Heart right ventricle (tissue), 16 donors: ENCODE data around the gene OR7G1. TPM values are rescaled to one million over a fixed set of nuclear protein-coding genes. Genes with fewer than 3 reads are reported as not detected.
A peak's percentile ranks its signal among the peaks of the same experiment; 100 is the strongest.

ENCODE experiments used
- ATAC-seq, 8 donors: fragments of 200-7000 bp; cut with Tn5 transposase; one replicate each; pipeline ENCODE4 v1.9.1; 2020; ENCODE audit warnings: mild to moderate bottlenecking in 8 of 8, moderate library complexity in 8 of 8, moderate number of reproducible peaks in 1 of 8
- DNase-seq, 2 donors: peaks; one replicate each; pipeline ENCODE4 v3.0.0-alpha.2; 2020
- H3K27ac ChIP-seq, 10 donors: fragments of 200-600 bp; sonication (generic) in 2 of 10; one replicate each; pipeline versions ENCODE4 v1.5.0 to v1.8.0; 2020 to 2022; ENCODE audit warnings: mild to moderate bottlenecking in 3 of 10
- H3K27me3 ChIP-seq, 7 donors: fragments of 200-600 bp; one replicate each; pipeline ENCODE4 v1.8.0; 2021 to 2022; ENCODE audit warnings: mild to moderate bottlenecking in 2 of 7
- H3K36me3 ChIP-seq, 9 donors: fragments of 200-600 bp; sonication (generic) in 1 of 9; one replicate each; pipeline versions ENCODE4 v1.5.0 to v1.8.0; 2020 to 2022; ENCODE audit warnings: mild to moderate bottlenecking in 2 of 9
- H3K4me1 ChIP-seq, 9 donors: fragments of 200-600 bp; sonication (generic) in 1 of 9; one replicate each; pipeline versions ENCODE4 v1.5.0 to v1.8.0; 2020 to 2022; ENCODE audit warnings: mild to moderate bottlenecking in 4 of 9
- H3K4me3 ChIP-seq, 10 donors: fragments of 200-600 bp; sonication (generic) in 2 of 10; one replicate each; pipeline versions ENCODE4 v1.5.0 to v1.8.0; 2020 to 2022; ENCODE audit warnings: mild to moderate bottlenecking in 7 of 10, moderate library complexity in 2 of 10
- H3K9me3 ChIP-seq, 11 donors: fragments of 200-600 bp in 10 of 11; sonication (generic) in 2 of 11; one replicate each; pipeline versions ENCODE4 v1.5.0 to v1.8.0; 2013 to 2022; ENCODE audit warnings: mild to moderate bottlenecking in 2 of 11, control low read depth in 1 of 11, moderate library complexity in 1 of 11
- CTCF ChIP-seq, 9 donors: fragments of 200-600 bp; sonication (generic) in 2 of 9; IDR thresholded peaks; one replicate each; pipeline versions ENCODE4 v1.5.0 to v1.8.0; 2021 to 2022; ENCODE audit warnings: antibody characterized with exemption in 9 of 9, mild to moderate bottlenecking in 5 of 9, moderate library complexity in 1 of 9
- WGBS, 2 donors: extraction: QIAGEN DNeasy Blood & Tissue Kit; methylation state at CpG; one replicate each; pipeline ENCODE4 v1.1.7; 2013; ENCODE audit warnings: inconsistent platforms in 1 of 2; 5-methylcytosine and 5-hydroxymethylcytosine counted together
- intact Hi-C, 10 donors: fragments of 100-400 bp; cut with DNase I; formaldehyde crosslinking; loops; one replicate each; pipeline versions ENCODE4 v1.11.1 to v1.14.2; 2022
- polyA plus RNA-seq, 2 donors: library from polyadenylated mRNA; stranded (reverse); fragments of 200-250 nt; gene quantifications; one replicate each; pipeline ENCODE4 v1.2.3, GENCODE V29; 2013
- total RNA-seq, 10 donors: library from RNA; stranded (reverse); fragmentation: NEBNext Ultra II Directional in 3 of 10; extraction: Animal tissue kit (Norgen Biotek cat#: 25700) in 3 of 10; gene quantifications; one replicate each; pipeline versions ENCODE4 v1.2.1 to v1.2.4, GENCODE V29; 2021 to 2023
- donor health status: Arrhythmogenic right ventricular cardiomyopathy.
- donor health status: ischemic (EF 13 %, LVEDD 7.1; RV severe dilation, severe dysfunction).
- donor health status: healthy with polysubstance abuse.
- donor health status: DM: no; HTN: yes; CAD: no.
- donor health status: DM: no; HTN: no; CAD: no.
- donor health status: ischemic (EF 25% LVEDD 6.9; RV normal size, moderate dysfunction).
- donor health status: ischemic (EF 25% LVEDD 5.7; RV mildly dilated, moderate dysfunction).
- donor health status: healthy.
- donor health status: DM: yes; HTN: yes; CAD: no.
- donor health status: Ischemic cardiomyopathy.
- donor health status: ischemic (EF 35%, LVEDD 5.7; RV mildly dilated, moderate dysfunction).
- donor health status: nonischemic (EF 11% LVEDD 7.7; RV severe dilation, severe dysfunction).
- donor health status: DM: yes; HTN: yes; CAD: no.
- donor health status: PGD.
- donor health status: ischemic (EF 29% LVEDD 5.4; RV normal size, mild dysfunction).
- donor health status: nonischemic (EF 23%, LVEDD 6.1; RV moderate dilation, normal function).

The OR7G1 gene
- total and polyA plus RNA-seq, 12 donors = not detected

DNA sequence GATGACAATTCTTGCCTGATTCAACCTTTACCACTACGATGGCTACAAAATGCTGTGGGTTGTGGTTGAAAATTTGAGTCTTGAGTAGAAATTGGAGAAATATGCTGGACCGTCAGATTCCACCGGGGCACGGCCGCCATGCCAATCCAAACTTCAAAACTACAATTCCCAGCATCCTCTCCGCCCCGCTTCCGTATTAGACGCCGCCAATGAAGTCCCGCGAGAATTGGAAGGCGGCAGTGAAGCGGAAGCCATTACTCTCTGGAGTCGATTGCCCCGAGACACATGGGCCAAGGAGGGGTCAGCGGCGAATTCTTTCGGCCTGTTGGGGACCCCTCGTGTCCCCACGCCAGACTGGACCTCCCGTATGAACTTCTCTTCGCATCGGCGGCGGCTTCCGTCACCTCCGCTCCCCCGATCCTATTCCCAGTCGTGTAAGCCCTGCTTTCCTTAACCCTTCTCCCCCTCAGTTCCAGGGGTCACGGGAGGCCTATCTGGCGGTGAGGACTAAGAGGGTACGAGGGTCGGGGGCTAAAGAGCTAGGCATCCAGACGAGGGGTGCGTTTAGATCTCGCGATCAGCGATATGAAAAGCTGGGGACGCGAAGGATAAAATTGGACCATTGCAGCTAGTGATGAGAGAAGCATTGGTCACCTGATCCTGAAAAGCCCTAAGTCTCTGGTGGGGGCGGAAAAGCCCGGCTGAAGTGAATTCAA lies 24.8 kb upstream of the OR7G1 start, which contains the start of gene ZNF317:
ZNF317 (plus strand) TSS at position 239 of the 716 bp plus-strand sequence. CDS start 15,620 bp downstream, outside the sequence.
- ATAC-seq = peak; percentile 97 to 99 (median 98)

GRCh38 chr19:9139609-9140158 lies 24.1 kb upstream of the OR7G1 start:
- Histone ChIP-seq H3K27ac (peak overlapping the region in 9 of 10 donors; percentile 78 to 94 (median 91)), H3K4me1 (peaks cover 0 to 30% (median 21%) of the 10 kb centered on the region in 9 donors), H3K36me3 (peaks cover 0 to 5% (median 0%) of the 10 kb centered on the region in 9 donors), H3K27me3 (no peaks in the 10 kb centered on the region), H3K9me3 (peaks cover 0 to 13% (median 4%) of the 10 kb centered on the region in 11 donors), H3K4me3 (peak overlapping the region; percentile 64 to 95 (median 84))
- ATAC-seq (peak in 4 of 8 donors; percentile 3 to 45 (median 6)), DNase-seq (no peak)
- TF ChIP-seq CTCF (IDR thresholded peaks at IDR 0.05) = no peak
- WGBS, 2 donors = 28 to 30% methylated on average over 8 of the region's 8 CpGs
- intact Hi-C loops = loop anchor here in 7 of 10 donors (2.0 to 10.0 kb wide), 8 partner anchors 65 to 655 kb away; partner anchors contain the start of genes ZNF266 (in 2 of the 7) and ZNF699 (in 2 of the 7)

More for the DNA sequence above, 24.8 kb upstream of the OR7G1 start, which contains the start of gene ZNF317:
- peak within 1 kb of the TSS; percentile 59 to 94 (median 90) for H3K27ac ChIP-seq
- intact Hi-C loops = loop anchor here in 5 of 10 donors (2.0 to 10.0 kb wide), 5 partner anchors 164 to 654 kb away; partner anchors contain the start of genes ZNF699 (in 2 of the 5) and ZNF266 (in 1 of the 5)
- peaks cover 0 to 19% (median 11%) of the 10 kb centered on the region in 11 donors for H3K9me3 ChIP-seq
- no peak for TF ChIP-seq CTCF (IDR thresholded peaks at IDR 0.05)
- DNase-seq = peak; percentile 88 to 95
- WGBS, 2 donors = 0 to 1% methylated on average over 43 of the region's 43 CpGs
- H3K4me3 ChIP-seq = peak within 1 kb of the TSS; percentile 64 to 95 (median 84)
- H3K4me1 ChIP-seq = peaks cover 0 to 30% (median 21%) of the 10 kb centered on the region in 9 donors
- H3K36me3 ChIP-seq = peaks cover 0 to 11% (median 0%) of the 10 kb centered on the region in 9 donors
- no peaks in the 10 kb centered on the region for H3K27me3 ChIP-seq

DNA sequence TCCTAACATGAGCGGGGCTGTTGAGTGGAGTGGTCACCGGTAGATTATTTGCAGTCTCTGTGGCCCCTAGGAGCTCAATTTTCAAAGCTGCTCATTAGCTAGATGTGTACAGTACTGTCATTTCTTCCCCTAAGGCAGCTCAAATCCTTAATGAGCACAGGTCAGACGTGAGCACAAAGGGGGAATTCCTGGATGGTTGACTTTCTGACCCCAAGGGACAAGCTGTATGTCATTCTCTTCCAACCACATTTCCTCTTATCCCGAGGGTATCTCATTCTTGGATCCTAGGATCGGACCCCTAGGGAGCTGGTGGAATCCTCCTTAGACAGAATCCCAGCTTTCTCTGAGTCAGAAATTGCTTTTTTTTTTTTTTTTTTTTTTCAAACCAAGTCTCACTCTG lies 16.9 kb upstream of the OR7G1 start:
- no peaks in the 10 kb centered on the region for H3K9me3 ChIP-seq
- no peak overlapping the region for H3K4me3 ChIP-seq
- no peak overlapping the region for H3K27ac ChIP-seq
- peaks cover 0 to 42% (median 17%) of the 10 kb centered on the region in 7 donors for H3K27me3 ChIP-seq
- intact Hi-C loops = loop anchor here in 5 of 10 donors (5.0 to 10.0 kb wide), 5 partner anchors 72 to 885 kb away; partner anchors contain the start of gene ZNF266 (in 1 of the 5)
- DNase-seq = no peak
- no peak for ATAC-seq
- H3K4me1 ChIP-seq = no peaks in the 10 kb centered on the region
- H3K36me3 ChIP-seq = no peaks in the 10 kb centered on the region
- TF ChIP-seq CTCF (IDR thresholded peaks at IDR 0.05) = no peak
- 56% methylated on average over 5 of the region's 5 CpGs for WGBS, 2 donors

- 41 to 44% methylated on average over 1 of the region's 1 CpG for WGBS, 2 donors
- peaks cover 0 to 54% (median 19%) of the 10 kb centered on the region in 7 donors for H3K27me3 ChIP-seq
- intact Hi-C loops = loop anchor here in 5 of 10 donors (5.0 to 10.0 kb wide), 5 partner anchors 74 to 886 kb away; partner anchors contain the start of gene ZNF266 (in 1 of the 5)
- H3K4me3 ChIP-seq = no peak overlapping the region
- ATAC-seq = no peak
- no peaks in the 10 kb centered on the region for H3K9me3 ChIP-seq
- no peaks in the 10 kb centered on the region for H3K4me1 ChIP-seq
- H3K36me3 ChIP-seq = no peaks in the 10 kb centered on the region
- TF ChIP-seq CTCF (IDR thresholded peaks at IDR 0.05) = no peak
- DNase-seq = no peak
- no peak overlapping the region for H3K27ac ChIP-seq
Observed at GRCh38 chr19:9130965-9131364, 15.4 kb upstream of the OR7G1 start.
